DMS114 treated with DMSO at 0.1 percent for 48 hours (cell line): ENCODE results near the gene BRD3.

Experiments
- DNase-seq: peaks from one replicate; lab custom pipeline; 2025; ENCODE audit not compliant: unreplicated experiment; lab: John Stamatoyannopoulos, UW

Gene BRD3

GRCh38 chr9:133980864-133981588, 86.8 kb downstream of the BRD3 start:
- DNase-seq = no peak
